Ovary (tissue), 3 donors: ENCODE measurements around the gene NTRK2.

Experiments
- EP300 ChIP-seq: sonication (generic); formaldehyde crosslinking; IDR thresholded peaks from one replicate; pipeline ENCODE4 v1.6.1; 2017; ENCODE audit warnings: antibody characterized with exemption
- POLR2A ChIP-seq: fragments of 450-650 bp; IDR thresholded peaks from one replicate; pipeline ENCODE4 v1.6.1; 2017; ENCODE audit warnings: antibody characterized with exemption, mild to moderate bottlenecking, moderate library complexity
- TF ChIP-seq, protein P1 (sequence below), 3 donors: fragments of 450-650 bp in 2 of 3; fragments of 200-600 bp in 1 of 3; IDR thresholded peaks; one replicate each; pipeline versions ENCODE4 v1.5.1 to v1.8.0; 2016 to 2022; ENCODE audit warnings: antibody characterized with exemption in 3 of 3, mild to moderate bottlenecking in 1 of 3
- donor health status: DM: no; HTN: no; CAD: no.

DNA sequence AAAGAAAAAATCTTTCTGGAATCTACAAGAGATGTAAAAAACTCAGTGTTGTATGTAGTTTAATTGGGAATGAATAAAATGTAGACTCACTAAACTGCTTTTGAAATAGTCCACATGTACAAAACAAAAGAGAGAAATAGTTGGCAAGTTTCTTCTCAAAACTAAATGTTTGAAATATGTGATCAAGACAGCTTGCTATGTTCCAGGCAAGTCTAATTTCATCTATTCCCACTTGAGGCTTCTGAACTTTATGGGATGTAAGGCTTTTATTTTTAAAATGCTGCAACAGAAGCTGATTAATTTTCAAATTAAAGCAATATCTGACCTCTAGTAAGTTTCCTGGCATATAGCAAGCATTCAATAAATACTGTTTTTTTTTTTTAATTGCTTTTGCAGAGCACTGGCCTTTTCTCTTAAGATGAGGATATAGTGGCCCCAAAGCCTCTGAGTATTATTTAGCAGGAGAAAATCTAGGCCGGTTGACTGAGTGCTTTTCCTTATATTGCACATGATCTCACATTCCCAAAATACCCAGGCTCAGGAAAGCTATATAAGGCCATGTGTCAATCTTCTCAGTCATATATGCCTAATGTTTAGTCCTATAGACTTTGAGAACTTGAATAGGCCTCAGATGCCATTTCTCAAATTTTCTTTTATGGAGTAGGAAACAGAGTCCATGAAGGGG lies 183.2 kb downstream of the NTRK2 start:
- TF ChIP-seq, protein P1, sequence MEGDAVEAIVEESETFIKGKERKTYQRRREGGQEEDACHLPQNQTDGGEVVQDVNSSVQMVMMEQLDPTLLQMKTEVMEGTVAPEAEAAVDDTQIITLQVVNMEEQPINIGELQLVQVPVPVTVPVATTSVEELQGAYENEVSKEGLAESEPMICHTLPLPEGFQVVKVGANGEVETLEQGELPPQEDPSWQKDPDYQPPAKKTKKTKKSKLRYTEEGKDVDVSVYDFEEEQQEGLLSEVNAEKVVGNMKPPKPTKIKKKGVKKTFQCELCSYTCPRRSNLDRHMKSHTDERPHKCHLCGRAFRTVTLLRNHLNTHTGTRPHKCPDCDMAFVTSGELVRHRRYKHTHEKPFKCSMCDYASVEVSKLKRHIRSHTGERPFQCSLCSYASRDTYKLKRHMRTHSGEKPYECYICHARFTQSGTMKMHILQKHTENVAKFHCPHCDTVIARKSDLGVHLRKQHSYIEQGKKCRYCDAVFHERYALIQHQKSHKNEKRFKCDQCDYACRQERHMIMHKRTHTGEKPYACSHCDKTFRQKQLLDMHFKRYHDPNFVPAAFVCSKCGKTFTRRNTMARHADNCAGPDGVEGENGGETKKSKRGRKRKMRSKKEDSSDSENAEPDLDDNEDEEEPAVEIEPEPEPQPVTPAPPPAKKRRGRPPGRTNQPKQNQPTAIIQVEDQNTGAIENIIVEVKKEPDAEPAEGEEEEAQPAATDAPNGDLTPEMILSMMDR (IDR thresholded peaks at IDR 0.05), result no peak
- TF ChIP-seq POLR2A, result no peak
- no peak for TF ChIP-seq EP300
